ENCODE data around the gene KLRF1.
"Not testable (repeated sequence)": the region's sequence is repeated elsewhere in the genome, so short reads cannot be mapped to it uniquely, and the experiment has no call there.

KLRF1 gene

GRCh38 chr12:9872162-9872561 lies 44.9 kb downstream of the KLRF1 start:
- DNase-seq: no peak

- no peak for DNase-seq
Measured at GRCh38 chr12:9872742-9873141, 45.5 kb downstream of the KLRF1 start.

GRCh38 chr12:9876120-9876519 lies 48.8 kb downstream of the KLRF1 start:
- not testable (repeated sequence) for DNase-seq

GRCh38 chr12:9880532-9881078 lies 53.3 kb downstream of the KLRF1 start:
- no peak for DNase-seq

- no peak for DNase-seq
Measured at GRCh38 chr12:9881246-9881645, 54.0 kb downstream of the KLRF1 start, which contains the start of gene KLRF2. KLRF2 (plus strand) TSS chr12:9881489; CDS start chr12:9881596, 107 bp downstream.

- DNase-seq: no peak
Measured at GRCh38 chr12:9881988-9882387, 54.7 kb downstream of the KLRF1 start.

GRCh38 chr12:9883175-9883574 lies 55.9 kb downstream of the KLRF1 start:
- no peak for DNase-seq

- DNase-seq: no peak
Measured at GRCh38 chr12:9888665-9889273, 61.5 kb downstream of the KLRF1 start.
